GM18511 (cell line): ENCODE results near the gene VPS41.

Source experiments
- ATAC-seq: cut with Tn5 transposase; IDR thresholded peaks from one replicate; pipeline ENCODE4 v1.9.1; 2021; ENCODE audit warnings: mild to moderate bottlenecking, moderate library complexity; ENCODE audit not compliant: unreplicated experiment

Gene VPS41

GRCh38 chr7:38820571-38820970 is 88.4 kb downstream of the VPS41 start:
- ATAC-seq, result no peak

GRCh38 chr7:38819463-38819862 is 89.5 kb downstream of the VPS41 start:
- ATAC-seq, result no peak

GRCh38 chr7:38817526-38817925 is 91.5 kb downstream of the VPS41 start:
- no peak for ATAC-seq

GRCh38 chr7:38813768-38814167 is 95.2 kb downstream of the VPS41 start:
- no peak for ATAC-seq

GRCh38 chr7:38806912-38807311 is 102.1 kb downstream of the VPS41 start:
- no peak for ATAC-seq

GRCh38 chr7:38801786-38802185 is 107.2 kb downstream of the VPS41 start:
- no peak for ATAC-seq

- ATAC-seq, result no peak
Measured at GRCh38 chr7:38798552-38799267, 110.3 kb downstream of the VPS41 start.

GRCh38 chr7:38796626-38797501 is 112.1 kb downstream of the VPS41 start:
- ATAC-seq, result no peak

GRCh38 chr7:38795593-38795992 is 113.4 kb downstream of the VPS41 start:
- ATAC-seq, result no peak

GRCh38 chr7:38781991-38782390 is 127.0 kb downstream of the VPS41 start:
- ATAC-seq, result no peak

GRCh38 chr7:38777609-38778008 is 131.4 kb downstream of the VPS41 start:
- no peak for ATAC-seq

- ATAC-seq, result no peak
Measured at GRCh38 chr7:38775506-38776175, 133.3 kb downstream of the VPS41 start.

- no peak for ATAC-seq
Measured at GRCh38 chr7:38773430-38773829, 135.6 kb downstream of the VPS41 start.

- no peak for ATAC-seq
Measured at GRCh38 chr7:38760226-38760625, 148.8 kb downstream of the VPS41 start.

- ATAC-seq, result no peak
Measured at GRCh38 chr7:38759028-38759427, 150.0 kb downstream of the VPS41 start.

GRCh38 chr7:38757931-38758330 is 151.1 kb downstream of the VPS41 start:
- no peak for ATAC-seq

- ATAC-seq, result no peak
Measured at GRCh38 chr7:38756521-38756920, 152.5 kb downstream of the VPS41 start.

- ATAC-seq, result no peak
Measured at GRCh38 chr7:38753347-38753746, 155.6 kb downstream of the VPS41 start.

GRCh38 chr7:38751416-38751815 is 157.6 kb downstream of the VPS41 start:
- no peak for ATAC-seq

GRCh38 chr7:38748056-38748610 is 160.9 kb downstream of the VPS41 start:
- no peak for ATAC-seq

- no peak for ATAC-seq
Measured at GRCh38 chr7:38746438-38746837, 162.6 kb downstream of the VPS41 start.
